ENCODE measurements around the gene GNG13. TPM values are rescaled to one million over a fixed set of nuclear protein-coding genes. Genes with fewer than 3 reads are reported as not detected.

GNG13 gene
- total RNA-seq, 1 donor from 2014 or later: not detected

DNA sequence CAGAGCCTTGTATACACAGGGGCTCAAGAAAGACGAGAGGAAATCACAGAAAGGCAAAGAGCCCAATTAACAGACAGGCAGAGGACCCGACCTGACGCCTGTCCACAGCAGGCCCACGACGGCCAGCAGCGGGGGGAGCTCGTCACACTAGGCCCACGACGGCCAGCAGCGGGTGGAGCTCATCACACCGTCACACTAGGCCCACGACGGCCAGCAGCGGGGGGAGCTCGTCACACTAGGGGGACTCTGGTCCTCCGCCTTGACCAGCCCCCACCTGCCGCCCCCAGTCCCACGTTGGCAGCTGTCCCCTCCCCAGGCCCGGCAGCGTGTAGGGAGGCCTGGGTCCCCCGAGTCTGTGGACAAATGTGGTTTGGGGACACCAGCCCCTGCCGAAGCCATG, 23.7 kb upstream of the GNG13 start:
- no peak overlapping the region for H3K4me3 ChIP-seq
- Mint-ChIP-seq H3K27me3 (ENCODE audit: insufficient read depth, low read depth) (peaks cover 3% of the 10 kb centered on the region), H3K9me3 (peaks cover 10% of the 10 kb centered on the region), H3K4me1 (peaks cover 18% of the 10 kb centered on the region), H3K36me3 (no peaks in the 10 kb centered on the region), H3K4me3 (no peak overlapping the region), H3K27ac (no peak overlapping the region)
- no peak overlapping the region for H3K27ac ChIP-seq
- DNase-seq (ENCODE audit: low spot score): no peak
- no peak overlapping the region for H3K9ac ChIP-seq
- H3K36me3 ChIP-seq: no peaks in the 10 kb centered on the region
- no peak overlapping the region for H2AFZ ChIP-seq (replicated peaks)
- H3K4me2 ChIP-seq: no peak overlapping the region
- peaks cover 4% of the 10 kb centered on the region for H3K4me1 ChIP-seq
- H3F3A ChIP-seq (ENCODE audit: low read depth): peaks cover 10% of the 10 kb centered on the region
- no peaks in the 10 kb centered on the region for H4K20me1 ChIP-seq (ENCODE audit: low read depth)
- TF ChIP-seq EZH2 (IDR thresholded peaks at IDR 0.05) (no peak), EZH2phosphoT487 (IDR thresholded peaks at IDR 0.05) (no peak)
- TF ChIP-seq, protein P1, sequence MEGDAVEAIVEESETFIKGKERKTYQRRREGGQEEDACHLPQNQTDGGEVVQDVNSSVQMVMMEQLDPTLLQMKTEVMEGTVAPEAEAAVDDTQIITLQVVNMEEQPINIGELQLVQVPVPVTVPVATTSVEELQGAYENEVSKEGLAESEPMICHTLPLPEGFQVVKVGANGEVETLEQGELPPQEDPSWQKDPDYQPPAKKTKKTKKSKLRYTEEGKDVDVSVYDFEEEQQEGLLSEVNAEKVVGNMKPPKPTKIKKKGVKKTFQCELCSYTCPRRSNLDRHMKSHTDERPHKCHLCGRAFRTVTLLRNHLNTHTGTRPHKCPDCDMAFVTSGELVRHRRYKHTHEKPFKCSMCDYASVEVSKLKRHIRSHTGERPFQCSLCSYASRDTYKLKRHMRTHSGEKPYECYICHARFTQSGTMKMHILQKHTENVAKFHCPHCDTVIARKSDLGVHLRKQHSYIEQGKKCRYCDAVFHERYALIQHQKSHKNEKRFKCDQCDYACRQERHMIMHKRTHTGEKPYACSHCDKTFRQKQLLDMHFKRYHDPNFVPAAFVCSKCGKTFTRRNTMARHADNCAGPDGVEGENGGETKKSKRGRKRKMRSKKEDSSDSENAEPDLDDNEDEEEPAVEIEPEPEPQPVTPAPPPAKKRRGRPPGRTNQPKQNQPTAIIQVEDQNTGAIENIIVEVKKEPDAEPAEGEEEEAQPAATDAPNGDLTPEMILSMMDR (IDR thresholded peaks at IDR 0.05): no peak
- H3K9me3 ChIP-seq (ENCODE audit: low read depth): no peaks in the 10 kb centered on the region
- no peaks in the 10 kb centered on the region for H3K79me2 ChIP-seq (ENCODE audit: low read depth)
- peaks cover 12% of the 10 kb centered on the region for H3K27me3 ChIP-seq

DNA sequence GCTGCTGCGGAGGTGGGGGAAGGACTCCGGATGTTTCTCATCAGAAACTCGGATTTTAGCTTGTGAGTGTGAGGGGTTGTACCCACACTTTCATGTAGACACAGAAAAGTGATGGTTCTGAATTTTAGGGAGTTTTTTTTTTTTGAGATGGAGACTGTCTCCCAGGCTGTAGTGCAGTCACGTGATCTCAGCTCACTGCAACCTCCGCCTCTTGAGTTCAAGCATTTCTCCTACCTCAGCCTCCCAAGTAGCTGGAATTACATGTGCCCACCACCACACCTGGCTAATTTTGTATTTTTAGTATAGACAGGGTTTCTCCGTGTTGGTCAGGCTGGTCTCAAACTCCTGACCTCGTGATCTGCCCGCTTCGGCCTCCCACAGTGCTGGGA, 22.4 kb upstream of the GNG13 start:
- no peak overlapping the region for H3K27ac ChIP-seq

DNA sequence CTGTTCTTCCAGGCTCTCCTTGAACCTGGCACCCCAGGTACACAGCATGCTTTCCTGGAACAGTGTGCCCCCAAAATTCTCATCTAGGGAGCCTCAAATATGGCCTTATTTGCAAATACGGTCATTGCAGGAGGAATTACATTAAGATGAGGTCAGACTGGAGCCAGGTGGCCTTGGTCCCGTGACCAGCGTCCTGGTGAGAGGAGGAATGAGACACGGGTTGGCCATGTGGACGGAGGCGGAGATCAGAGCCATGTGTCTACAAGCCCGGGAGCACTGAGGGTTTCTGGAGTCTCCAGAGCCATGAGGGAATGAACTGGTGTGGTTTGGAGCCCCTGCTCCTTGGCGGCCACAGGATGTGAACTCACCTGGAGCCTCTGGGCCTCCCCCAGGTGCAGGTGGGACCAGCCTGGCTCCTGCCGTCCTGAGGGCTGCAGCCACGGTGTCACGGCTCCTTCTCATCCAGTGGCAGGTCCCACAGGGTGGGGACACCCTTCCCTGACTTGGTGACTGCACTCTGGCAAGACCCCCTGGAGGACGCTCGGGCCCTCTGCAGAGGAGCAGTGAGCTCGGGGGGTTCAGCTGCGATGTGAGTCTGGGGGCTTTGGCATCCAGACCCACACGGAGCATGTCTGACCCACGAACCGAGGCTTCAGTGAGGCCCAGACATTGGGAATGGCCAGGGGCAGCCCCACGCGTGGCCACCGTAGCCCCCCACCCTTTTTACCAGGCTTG, 21.8 kb upstream of the GNG13 start:
- Histone ChIP-seq H3K79me2 (ENCODE audit: low read depth) (no peaks in the 10 kb centered on the region), H3F3A (ENCODE audit: low read depth) (peaks cover 10% of the 10 kb centered on the region), H2AFZ (replicated peaks) (no peak overlapping the region), H3K4me2 (no peak overlapping the region), H3K4me3 (no peak overlapping the region), H3K27ac (no peak overlapping the region), H3K9me3 (ENCODE audit: low read depth) (no peaks in the 10 kb centered on the region), H3K4me1 (peaks cover 4% of the 10 kb centered on the region), H3K27me3 (peaks cover 15% of the 10 kb centered on the region), H3K9ac (no peak overlapping the region), H3K36me3 (no peaks in the 10 kb centered on the region), H4K20me1 (ENCODE audit: low read depth) (no peaks in the 10 kb centered on the region)
- peak overlapping the region; percentile 64 for H3K27ac Mint-ChIP-seq
- peaks cover 18% of the 10 kb centered on the region for H3K4me1 Mint-ChIP-seq
- H3K27me3 Mint-ChIP-seq (ENCODE audit: insufficient read depth, low read depth): peaks cover 3% of the 10 kb centered on the region
- TF ChIP-seq EZH2 (IDR thresholded peaks at IDR 0.05): no peak
- TF ChIP-seq, protein P1 (IDR thresholded peaks at IDR 0.05): no peak
- no peak for TF ChIP-seq EZH2phosphoT487 (IDR thresholded peaks at IDR 0.05)
- no peak for DNase-seq (ENCODE audit: low spot score)
- no peaks in the 10 kb centered on the region for H3K36me3 Mint-ChIP-seq
- H3K4me3 Mint-ChIP-seq: no peak overlapping the region
- H3K9me3 Mint-ChIP-seq: peaks cover 10% of the 10 kb centered on the region

More for the DNA sequence above, 22.4 kb upstream of the GNG13 start:
- peaks cover 10% of the 10 kb centered on the region for H3F3A ChIP-seq (ENCODE audit: low read depth)
- no peaks in the 10 kb centered on the region for H3K79me2 ChIP-seq (ENCODE audit: low read depth)
- H3K4me1 ChIP-seq: peaks cover 4% of the 10 kb centered on the region
- no peak overlapping the region for H3K4me3 ChIP-seq
- H3K4me2 ChIP-seq: no peak overlapping the region
- no peak for DNase-seq (ENCODE audit: low spot score)
- H3K9me3 ChIP-seq (ENCODE audit: low read depth): no peaks in the 10 kb centered on the region
- H2AFZ ChIP-seq (replicated peaks): no peak overlapping the region
- no peaks in the 10 kb centered on the region for H4K20me1 ChIP-seq (ENCODE audit: low read depth)
- TF ChIP-seq EZH2phosphoT487 (IDR thresholded peaks at IDR 0.05) (no peak), EZH2 (IDR thresholded peaks at IDR 0.05) (no peak)
- TF ChIP-seq, protein P1 (IDR thresholded peaks at IDR 0.05): no peak
- no peak overlapping the region for H3K4me3 Mint-ChIP-seq
- no peak overlapping the region for H3K27ac Mint-ChIP-seq
- peaks cover 15% of the 10 kb centered on the region for H3K27me3 ChIP-seq
- H3K4me1 Mint-ChIP-seq: peaks cover 18% of the 10 kb centered on the region
- H3K9ac ChIP-seq: no peak overlapping the region
- peaks cover 10% of the 10 kb centered on the region for H3K9me3 Mint-ChIP-seq
- no peaks in the 10 kb centered on the region for H3K36me3 Mint-ChIP-seq
- peaks cover 3% of the 10 kb centered on the region for H3K27me3 Mint-ChIP-seq (ENCODE audit: insufficient read depth, low read depth)
- no peaks in the 10 kb centered on the region for H3K36me3 ChIP-seq
